8988T (cell line): ENCODE measurements around the gene RAB30.

ENCODE experiments used
- DNase-seq: peaks from one replicate; pipeline ENCODE4 v3.0.0; 2011

RAB30 gene

DNA sequence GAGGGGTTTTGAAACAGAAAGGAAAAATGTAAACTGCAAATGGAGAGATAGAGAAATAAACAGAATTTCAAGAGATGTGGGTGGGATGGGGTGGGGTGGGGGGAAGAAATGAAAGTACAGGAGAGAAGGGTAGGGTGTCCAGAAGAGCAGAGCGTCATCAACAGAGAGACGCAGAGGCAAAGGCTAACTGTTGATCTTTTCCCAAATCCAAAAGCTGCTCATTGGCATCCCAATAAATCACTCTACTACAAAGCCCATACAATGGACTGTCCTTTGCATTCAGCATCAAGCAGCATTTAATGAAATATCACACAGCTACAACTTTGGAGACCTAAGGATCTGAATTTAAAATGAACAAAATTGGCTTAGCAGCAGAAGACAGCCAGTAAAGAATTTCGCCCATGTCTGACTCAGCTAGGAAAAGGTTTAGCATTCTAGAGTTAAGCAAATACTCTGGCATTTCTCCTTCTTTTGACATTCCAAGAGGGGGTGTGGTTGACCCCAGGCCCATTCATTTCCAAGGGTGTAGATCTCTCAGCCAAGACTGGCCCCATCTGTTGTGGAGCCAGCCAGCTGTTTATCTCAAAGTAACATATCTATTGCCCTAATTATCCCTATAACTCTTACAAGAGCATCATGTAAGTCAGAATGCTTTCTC is 1.5 kb downstream of the RAB30 start:
- no peak for DNase-seq

DNA sequence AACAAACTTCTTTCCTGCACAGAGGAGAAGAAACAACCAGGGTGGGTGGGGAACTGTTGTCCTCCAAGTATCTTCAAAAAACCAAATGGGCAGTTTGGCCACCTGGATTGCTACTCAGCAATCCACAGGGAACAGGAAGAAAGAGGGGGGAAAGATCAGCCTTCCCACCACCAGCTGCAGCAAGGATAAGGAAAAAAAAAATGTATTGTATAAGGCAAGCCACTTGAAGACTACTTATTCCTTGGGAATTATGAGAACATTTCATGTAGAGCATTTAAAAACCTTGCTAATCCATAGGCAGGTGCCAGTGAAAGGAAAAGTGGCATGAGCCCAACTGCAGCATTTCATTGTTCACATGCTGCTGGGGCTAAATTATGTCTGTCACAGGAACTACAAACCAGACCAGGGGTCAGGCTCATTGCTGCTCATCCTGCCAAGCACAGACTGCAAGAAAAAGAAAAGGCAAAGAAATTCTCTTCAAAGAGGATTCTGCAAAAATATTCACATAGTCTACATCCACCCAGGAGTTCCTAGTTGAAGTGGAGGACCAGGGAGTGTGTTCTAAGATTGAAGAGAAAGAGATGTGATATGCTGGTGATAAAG is 2.2 kb downstream of the RAB30 start:
- no peak for DNase-seq

DNA sequence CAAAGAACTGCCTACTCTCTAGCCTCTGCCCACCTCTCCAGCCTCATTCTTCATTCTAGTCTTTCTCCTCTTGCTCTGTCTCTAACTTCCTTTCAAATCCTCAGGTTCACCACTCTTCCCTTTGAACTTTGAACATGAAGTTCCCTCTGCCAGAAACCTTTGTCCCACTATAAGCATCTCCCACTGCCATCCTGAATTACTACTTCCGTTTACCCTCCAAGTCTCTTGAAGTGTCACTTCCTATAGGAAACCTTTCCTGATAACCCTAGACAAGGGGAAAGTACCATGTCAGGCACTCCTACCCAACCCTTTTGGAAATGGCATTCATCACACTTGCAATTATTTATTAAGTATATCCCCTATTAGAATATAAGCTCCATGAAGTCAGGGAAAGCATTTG is 3.1 kb downstream of the RAB30 start:
- no peak for DNase-seq

DNA sequence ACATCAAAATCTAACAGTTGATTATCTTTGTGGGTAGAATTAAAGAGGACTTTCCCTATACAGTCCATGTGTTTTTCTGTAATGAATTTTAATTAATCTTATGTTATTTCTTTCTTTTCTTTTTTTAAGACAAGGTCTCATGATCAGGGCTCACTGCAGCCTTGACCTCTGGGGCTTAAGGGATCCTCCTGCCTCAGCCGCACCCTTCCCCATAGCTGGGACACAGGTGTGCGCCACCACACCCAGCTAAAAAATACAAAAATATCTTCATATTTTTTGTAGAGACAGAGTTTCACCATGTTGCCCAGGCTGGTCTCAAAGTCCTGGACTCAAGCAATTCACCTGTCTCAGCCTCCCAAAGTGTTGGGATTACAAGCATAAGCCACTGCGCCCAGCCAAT is 7.7 kb downstream of the RAB30 start:
- DNase-seq = no peak

DNA sequence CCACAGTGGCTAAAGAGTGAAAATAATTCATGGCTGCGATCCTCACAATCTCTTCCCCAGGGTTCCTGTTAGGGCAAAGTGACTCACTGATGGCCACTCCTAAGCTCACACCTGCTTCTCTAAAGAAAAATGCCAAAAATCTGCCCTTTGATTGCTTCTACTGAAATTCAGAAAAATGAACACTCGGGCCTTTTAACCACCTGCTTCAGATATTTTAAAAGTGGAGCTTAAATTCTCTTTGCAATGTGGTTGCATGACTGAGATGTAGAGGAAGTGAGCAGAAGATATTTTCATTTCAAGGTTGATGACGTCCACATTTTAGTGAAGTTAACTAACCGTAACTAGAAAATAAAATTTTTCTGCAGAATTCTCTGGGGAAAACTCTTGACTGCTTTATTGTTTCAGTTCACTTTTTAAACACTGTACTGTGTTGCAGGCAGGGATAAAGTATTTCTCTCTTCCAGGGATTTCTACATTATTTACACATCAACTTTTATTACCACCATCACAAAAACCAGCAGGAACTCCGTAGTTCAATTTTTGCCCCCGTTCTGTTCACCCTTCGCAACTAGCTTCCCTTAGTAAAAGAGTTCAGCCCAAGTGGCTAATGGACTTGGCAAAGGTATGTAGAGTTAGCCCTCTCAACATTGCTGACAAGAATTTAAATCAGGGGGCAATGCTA is 8.5 kb downstream of the RAB30 start:
- peak; percentile 40 for DNase-seq

DNA sequence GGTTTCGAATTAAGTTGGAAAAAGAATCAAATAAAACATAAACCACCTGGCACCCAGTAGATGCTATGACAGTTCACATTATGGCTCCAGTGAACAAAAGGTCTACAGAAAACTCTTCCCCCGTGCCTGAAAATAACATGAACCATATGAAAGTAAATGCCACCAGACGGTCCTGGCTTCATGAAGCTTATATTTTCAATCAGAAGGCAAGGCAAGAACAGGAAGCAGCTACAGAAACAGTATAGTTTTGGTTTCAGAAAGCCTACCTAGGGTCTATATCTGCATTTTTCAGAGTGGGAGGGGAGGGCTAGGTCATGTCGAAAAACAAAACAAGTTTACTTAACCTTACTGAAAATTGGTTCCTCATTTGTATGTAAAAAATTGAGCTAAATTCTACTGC is 9.8 kb downstream of the RAB30 start:
- no peak for DNase-seq

DNA sequence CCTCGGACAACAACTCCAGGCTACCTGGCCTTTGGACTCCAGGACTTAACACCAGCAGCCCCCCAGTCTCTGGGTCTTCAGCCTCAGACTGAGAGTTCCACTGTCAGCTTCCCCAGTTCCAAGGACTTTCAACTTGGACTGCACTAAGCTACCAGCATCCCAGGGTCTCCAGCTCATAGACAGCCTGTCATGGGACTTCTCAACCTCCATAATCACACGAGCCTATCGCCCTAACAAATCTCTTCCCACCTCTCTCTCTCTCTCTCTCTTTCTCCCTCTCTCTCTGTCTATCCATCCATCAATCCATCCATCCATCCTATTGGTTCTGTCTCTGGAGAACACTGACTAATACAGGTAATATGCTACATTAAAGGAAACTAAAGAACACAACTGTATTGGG is 10.7 kb downstream of the RAB30 start:
- DNase-seq = no peak

DNA sequence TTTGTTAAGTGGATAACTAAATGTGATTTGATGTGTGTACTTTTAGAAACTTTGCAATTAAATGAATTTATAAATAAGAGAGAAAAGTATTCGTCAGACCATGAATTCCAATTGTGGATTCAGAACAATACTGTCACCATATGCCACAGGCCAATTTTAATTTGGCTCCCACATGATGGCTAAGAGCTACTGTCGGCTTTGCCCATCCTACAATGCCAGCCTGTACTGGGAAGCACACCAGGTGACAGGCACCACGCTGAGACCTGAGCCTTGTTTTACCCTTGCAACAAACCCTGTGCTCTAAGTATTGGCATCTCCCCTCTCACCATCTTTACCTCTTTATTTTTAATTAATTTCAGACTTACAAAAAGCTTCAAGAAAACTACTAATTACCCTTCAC is 14.0 kb downstream of the RAB30 start:
- DNase-seq = no peak

DNA sequence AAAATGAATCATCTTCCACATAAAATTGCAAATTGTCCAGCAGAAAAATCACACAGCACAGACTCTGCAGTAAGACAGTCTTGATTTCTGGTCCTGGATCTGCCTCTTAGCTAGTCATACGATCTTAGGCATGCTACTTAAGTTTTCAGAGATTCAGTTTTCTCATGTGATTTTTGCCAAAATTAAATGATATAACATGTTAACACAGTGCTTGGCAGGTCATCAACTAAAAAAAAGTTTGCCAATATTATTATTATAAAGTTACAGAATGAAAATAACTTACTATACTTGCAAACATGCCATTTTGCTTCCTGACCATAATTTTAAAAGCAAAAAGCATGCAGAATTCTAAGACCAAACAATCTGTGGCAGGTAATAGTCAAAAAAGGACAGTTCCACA is 15.1 kb downstream of the RAB30 start:
- DNase-seq = no peak

DNA sequence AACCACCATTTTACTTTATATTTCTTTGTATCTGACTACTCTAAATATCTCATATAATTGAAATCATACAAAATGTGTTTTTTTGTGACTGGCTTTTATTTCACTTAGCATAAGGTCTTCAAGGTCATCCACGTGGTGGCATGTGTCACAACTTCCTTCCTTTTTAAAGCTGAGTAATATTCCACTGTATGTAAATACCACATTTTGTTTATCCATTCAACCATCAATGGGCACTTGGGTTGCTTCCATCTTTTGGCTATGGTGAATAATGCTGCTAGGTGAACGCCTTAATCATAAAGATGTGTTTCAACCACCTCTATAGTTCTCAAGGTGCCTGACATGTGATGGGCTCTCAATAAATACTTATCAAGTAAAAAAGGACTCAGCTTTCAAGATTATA is 15.5 kb downstream of the RAB30 start:
- no peak for DNase-seq

DNA sequence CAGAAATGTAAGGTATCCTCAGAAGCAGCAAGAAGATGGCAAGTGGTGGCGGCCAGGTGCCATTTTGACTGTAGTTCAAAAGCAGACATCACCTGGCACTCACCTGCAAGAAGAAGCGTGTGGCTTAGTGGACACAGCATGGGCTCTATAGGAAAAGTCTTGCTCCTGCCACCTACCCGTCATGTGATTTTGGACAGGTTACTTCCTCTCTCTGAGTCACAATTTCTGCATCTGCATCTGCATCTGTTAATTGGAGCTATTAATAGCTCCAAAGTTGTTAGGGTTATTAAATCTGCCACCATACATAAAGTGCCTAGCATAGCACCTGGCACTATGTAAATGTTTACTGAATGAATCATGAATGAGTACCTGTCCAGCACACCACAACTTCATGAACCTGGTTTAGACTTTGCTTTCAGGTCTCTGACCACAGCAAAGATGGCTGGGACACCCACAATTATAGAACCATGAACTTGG is 16.8 kb downstream of the RAB30 start:
- DNase-seq = no peak

DNA sequence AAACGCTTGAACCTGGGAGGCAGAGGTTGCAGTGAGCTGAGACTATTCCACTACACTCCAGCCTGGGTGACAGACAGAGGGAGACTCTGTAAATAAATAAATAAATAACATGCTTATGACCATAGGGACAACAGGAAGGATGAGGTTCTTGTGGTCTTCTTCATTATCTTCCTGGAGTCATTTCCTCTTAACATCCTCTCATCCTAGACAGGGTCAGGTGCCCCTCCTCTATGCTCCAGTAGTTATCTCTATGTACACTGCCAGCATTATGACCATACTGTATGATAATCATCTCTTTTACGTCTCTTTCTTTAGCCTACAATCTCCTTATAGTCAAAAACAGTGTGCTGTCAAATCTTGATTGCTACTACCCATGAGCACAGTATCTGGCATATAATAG is 17.7 kb downstream of the RAB30 start:
- DNase-seq = no peak

DNA sequence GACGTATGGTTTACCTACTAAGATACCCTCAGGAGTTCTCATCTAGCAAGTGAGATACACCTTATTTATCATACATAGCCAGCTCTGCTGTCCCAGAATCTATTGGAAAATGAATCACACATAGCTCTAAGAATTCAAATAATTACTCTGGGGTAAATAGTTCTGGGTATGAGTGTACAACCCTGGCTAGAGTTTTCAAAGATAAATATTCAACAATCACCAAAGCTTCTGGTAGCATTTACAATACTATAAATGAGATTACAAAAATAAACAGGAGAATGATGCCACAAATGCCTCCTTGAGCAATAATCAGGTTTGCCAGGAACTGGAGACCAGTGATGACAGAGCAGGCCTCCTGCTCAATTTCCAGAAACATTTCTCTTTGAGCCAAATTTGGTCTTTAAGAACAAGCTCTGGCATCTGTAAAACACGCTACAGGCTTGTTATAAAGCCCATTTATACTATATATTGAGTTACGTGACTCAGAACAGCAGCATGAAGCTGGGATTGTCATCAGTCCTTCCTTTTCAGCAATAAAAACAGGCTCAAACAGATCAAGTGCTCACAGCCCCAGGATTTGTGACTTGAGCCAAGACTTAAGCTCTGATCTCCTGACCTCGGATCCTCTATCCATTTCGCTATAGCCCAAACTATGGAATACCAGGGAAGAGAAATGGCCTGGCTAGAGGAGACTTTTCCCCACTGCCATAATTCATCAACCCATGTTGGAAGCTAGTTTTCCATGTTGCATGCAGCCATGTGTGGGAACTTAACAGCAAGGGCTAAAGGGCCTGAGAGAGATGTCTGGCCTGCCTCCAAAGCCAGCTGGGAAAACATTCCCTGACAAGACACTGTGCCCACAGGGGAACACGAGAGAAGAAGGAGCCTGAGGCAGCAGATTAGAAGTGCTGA is 19.7 kb downstream of the RAB30 start:
- DNase-seq = no peak

DNA sequence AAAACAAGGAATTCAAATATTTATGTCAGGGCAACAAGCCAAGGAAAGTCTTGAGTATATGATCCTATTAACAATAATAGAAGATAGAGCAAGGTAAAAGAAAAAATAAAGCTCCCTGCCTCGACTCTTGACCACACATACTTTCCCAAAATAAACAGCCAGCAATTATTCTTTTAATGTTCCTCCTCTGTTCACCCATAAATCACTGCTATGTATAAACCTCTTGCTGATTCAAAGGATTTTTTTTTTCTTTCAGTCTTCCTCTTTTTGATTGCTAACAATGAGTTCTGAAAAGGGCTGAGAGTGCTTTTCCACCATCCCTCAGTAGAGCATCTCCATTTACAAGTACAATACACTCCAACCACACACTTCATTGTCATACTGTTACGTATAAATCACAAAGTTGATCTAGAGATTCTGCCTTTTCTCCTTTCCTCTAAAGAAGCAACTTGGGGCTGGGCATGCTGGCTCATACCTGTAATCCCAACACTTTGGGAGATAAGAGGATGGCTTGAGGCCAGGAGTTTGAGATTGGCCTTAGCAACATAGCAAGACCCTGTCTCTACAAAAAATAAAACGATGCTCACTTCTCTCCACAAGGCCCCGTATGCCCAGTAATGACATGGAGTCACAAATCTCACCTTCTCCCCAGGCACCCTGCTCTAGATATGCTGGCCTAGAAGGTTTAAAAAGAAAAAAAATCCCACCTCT is 24.0 kb downstream of the RAB30 start:
- DNase-seq = no peak

DNA sequence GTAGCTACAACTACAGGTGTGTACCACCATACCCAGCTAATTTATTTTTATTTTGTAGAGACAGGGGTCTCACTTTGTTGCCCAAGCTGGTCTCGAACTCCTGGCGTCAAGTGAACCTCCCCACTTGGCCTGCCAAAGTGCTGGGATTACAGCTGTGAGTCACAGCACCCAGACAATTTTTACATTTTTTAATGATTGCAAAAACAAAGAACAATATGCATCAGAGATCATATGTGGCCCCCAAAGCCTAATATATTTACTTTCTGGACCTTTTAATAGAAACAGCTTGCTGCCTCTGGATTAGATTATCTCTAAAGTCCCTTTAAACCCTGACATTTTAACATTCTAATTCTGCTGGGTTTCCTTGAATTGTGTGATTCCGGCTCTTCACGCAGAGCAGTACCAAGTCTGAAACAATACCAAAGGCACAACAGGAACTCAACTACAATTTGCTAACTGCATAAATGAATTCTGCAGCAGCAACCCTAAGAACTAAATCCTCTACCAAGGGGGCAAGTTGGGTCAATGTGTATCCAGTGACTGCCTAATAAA is 25.0 kb downstream of the RAB30 start:
- DNase-seq = no peak

DNA sequence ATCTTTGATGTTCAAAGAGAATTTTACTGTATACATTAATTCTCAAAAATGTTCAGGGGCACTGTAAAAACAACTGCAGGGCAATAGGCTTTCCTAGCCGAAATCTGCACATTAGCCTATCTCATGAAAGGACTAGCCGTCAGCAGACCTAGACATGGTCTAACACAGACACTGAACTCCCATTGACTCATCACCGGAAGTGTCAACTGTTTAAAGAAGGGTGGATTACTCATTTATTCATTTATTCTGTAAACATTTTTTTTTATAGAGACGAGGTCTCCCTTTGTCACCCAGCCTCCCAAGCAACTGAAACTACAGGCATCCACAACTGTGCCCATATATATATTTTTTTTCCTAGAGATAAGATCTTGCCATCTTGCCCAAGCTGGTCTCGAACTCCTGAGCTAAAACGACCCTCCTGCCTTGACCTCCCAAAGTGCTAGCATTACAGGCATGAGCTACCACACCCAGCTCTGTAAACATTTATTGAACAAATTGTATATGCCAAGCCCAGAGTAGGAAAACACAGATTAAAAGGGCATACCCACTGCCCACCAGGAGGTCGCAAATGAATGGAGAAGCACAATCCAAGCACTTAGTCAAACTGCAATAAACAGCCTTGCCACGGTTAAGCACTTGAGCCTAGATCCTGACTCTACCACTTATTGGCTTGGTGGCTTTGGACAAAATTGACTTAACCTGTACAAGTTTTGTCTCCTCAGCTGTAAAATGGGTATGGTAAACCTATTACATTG is 26.6 kb downstream of the RAB30 start:
- no peak for DNase-seq

DNA sequence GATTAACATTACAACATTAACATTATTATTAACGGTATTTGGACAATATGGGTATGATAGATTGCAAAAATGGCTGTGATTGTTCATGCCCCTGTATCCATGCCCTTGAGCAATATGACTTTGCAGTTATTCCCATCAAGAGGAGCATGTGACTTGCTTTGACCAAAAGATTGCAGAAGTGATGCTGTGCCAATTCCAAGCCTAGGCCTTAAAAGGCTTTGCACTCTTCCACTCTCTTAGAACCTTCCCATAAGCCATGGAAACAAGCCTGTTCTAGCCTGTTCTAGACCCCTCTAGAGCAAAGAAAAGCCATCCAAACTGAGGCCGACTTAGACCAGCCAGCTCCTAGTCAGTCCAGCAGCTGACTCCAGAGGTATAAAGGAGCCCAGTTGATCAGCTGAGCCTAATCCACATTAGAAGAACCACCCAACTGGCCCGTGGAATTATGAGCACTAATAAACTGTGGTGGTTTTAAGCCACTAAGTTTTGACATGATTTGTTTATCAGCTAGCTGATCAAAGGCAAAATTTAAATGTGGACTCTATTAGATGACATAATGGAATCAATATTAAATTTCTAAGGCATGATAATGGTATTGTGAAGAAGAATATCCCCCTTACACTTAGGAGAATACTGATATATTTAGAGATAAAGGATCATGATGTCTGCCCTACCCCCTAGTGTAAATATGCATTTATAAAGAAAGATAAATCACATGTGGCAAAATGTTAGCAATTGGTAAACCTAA is 28.6 kb downstream of the RAB30 start:
- DNase-seq = no peak

DNA sequence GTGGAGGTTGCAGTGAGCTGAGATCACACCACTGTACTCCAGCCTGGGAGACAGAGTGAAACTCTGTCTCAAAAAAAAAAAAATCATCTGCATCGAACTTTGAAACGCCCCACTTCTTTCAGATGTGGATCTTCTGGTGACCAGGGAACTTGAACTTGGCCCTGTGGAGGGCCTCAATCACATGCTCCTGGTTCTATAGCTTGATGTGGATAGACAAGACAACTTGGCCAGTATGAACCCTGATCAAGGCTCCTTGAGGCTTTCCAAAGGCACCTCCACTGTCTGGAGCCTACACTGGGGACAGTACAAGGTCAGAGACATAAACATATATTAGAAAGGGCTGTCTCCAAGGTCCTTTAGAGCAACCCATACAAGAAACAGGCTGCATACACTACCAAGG is 30.6 kb downstream of the RAB30 start:
- DNase-seq = no peak

DNA sequence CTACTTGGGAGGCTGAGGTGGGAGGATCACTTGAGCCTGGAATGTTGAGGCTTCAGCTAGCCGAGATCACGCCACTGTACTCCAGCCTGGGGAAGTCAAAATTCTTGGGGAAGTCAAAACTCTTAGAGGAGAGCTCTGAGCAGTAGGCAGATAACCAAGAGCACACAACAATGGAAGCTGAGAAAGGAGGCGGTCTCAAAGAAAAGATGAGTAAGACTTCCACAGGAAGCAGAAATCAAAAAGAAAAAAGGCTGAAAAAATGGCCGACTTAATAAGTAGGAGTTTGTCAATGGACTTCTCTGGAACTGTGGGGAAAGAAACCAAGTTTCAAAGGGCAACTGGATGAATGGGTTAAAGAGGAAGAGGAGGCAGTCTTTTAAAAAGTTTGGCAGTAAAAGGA is 32.1 kb downstream of the RAB30 start:
- no peak for DNase-seq

DNA sequence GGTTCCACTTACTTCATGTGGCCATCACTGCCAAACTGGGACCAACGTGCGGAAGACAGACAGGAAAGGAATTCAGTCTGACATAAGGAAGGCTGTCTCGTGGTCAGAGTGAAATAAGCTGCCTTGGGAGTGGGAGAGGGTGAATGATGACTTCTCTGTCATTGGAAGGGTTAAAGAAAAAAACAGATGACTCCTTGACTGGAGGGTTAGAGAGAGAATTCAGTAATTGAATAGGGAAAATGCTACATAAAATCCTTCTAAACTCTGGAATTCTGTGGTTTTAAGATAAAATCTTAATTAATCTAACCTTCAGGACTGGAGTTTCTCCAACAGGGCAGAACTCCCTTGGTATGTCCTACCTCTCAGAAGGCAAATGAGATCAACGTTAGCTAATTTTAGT is 33.8 kb downstream of the RAB30 start:
- no peak for DNase-seq

DNA sequence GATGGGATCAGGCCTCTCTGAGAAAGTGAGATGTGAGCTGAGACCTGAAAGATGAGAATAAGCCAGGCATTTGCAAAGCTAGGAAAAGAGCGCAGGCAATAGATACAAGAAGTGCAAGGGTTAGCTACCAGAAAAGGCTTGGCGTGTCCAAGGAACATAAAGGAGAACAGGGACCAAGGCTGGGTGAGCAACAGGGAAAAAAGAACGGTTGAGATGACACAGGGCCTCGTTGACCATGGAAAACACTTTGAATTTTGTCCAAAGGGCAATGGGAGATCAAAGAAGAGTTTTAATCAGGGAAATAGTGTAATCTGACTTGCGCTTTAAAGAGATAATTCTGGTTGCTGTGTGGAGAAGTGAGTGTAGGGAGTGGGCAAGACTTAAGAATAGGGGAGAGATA is 35.0 kb downstream of the RAB30 start:
- no peak for DNase-seq
